IMR-90 (cell line): ENCODE measurements around the gene RNASE7. TPM values are rescaled to one million over a fixed set of nuclear protein-coding genes. Genes with fewer than 3 reads are reported as not detected.

Experiments
- ATAC-seq: fragments of 200-7000 bp; cut with Tn5 transposase; 2 replicates; pipeline ENCODE4 v1.9.1; 2020; ENCODE audit warnings: low read depth, mild to moderate bottlenecking, moderate library complexity
- BruUV-seq: library from RNA; stranded (reverse); fragments of 400-500 nt; replicated peaks from 2 replicates; lab custom pipeline; 2021; lab: Mats Ljungman, UMichigan
- CTCF ChIA-PET: fragments of 300-600 bp; formaldehyde crosslinking; extraction: SDS; loops from one replicate; lab custom pipeline; 2021; ENCODE audit warnings: antibody characterized with exemption; lab: Yijun Ruan, JAX
- POLR2A ChIA-PET: fragments of 300-600 bp; sonication (Branson Sonifier 250); formaldehyde crosslinking; loops from one replicate; lab custom pipeline; 2022; ENCODE audit warnings: antibody characterized with exemption; ENCODE audit not compliant: unreplicated experiment; lab: Charles Lee
- DNase-seq: peaks from one replicate; pipeline ENCODE4 v3.0.0; 2013
- H2AFZ ChIP-seq: replicated peaks from 2 replicates; pipeline ENCODE3; 2013; ENCODE audit warnings: low read length, mild to moderate bottlenecking; ENCODE audit not compliant: poor library complexity
- H2AK5ac ChIP-seq: 2 replicates; pipeline ENCODE4 v1.6.1; 2013; ENCODE audit warnings: low read depth, low read length, inconsistent platforms
- H2AK9ac ChIP-seq: replicated peaks from 2 replicates; pipeline ENCODE3; 2013; ENCODE audit warnings: mild to moderate bottlenecking, low read depth, low read length, moderate library complexity; ENCODE audit not compliant: poor library complexity
- H2BK120ac ChIP-seq: 2 replicates; pipeline ENCODE4 v1.6.1; 2013; ENCODE audit warnings: low read depth, low read length, inconsistent platforms
- H2BK15ac ChIP-seq: 3 replicates; pipeline ENCODE4 v1.6.1; 2013; ENCODE audit warnings: low read depth, low read length, inconsistent platforms
- H2BK20ac ChIP-seq: 2 replicates; pipeline ENCODE4 v1.6.1; 2013; ENCODE audit warnings: low read depth, mild to moderate bottlenecking, inconsistent platforms, low read length, moderate library complexity
- H2BK5ac ChIP-seq: 2 replicates; pipeline ENCODE4 v1.6.1; 2013; ENCODE audit warnings: mild to moderate bottlenecking, low read depth, low read length, inconsistent platforms; ENCODE audit not compliant: poor library complexity, severe bottlenecking
- H3K14ac ChIP-seq: replicated peaks from 2 replicates; pipeline ENCODE4 v1.6.1; 2013; ENCODE audit warnings: low read depth, low read length, inconsistent platforms
- H3K18ac ChIP-seq: 2 replicates; pipeline ENCODE4 v1.6.1; 2013; ENCODE audit warnings: low read depth, low read length, control low read depth
- H3K23ac ChIP-seq: 2 replicates; pipeline ENCODE4 v1.6.1; 2013; ENCODE audit warnings: low read depth, low read length, inconsistent platforms
- H3K27ac ChIP-seq: 2 replicates; pipeline ENCODE4 v1.5.1; 2013; ENCODE audit warnings: mild to moderate bottlenecking, control low read depth, low read length; ENCODE audit not compliant: insufficient read depth
- H3K27me3 ChIP-seq: 2 replicates; pipeline ENCODE4 v1.6.1; 2013; ENCODE audit warnings: low read length; ENCODE audit not compliant: control insufficient read depth, insufficient read depth
- H3K36me3 ChIP-seq: 2 replicates; pipeline ENCODE4 v1.6.1; 2013; ENCODE audit warnings: low read length, mixed read lengths; ENCODE audit not compliant: control insufficient read depth, insufficient read depth
- H3K4ac ChIP-seq: 2 replicates; pipeline ENCODE4 v1.6.1; 2013; ENCODE audit warnings: low read depth, low read length, inconsistent platforms
- H3K4me1 ChIP-seq: 2 replicates; pipeline ENCODE4 v1.6.1; 2013; ENCODE audit warnings: low read length, mixed read lengths; ENCODE audit not compliant: control insufficient read depth, insufficient read depth
- H3K4me2 ChIP-seq: 2 replicates; pipeline ENCODE4 v1.6.1; 2013; ENCODE audit warnings: low read depth, mild to moderate bottlenecking, control low read depth, low read length, moderate library complexity
- H3K4me3 ChIP-seq: 2 replicates; pipeline ENCODE4 v1.5.1; 2013; ENCODE audit warnings: low read depth, mild to moderate bottlenecking, control low read depth, low read length, moderate library complexity; ENCODE audit not compliant: insufficient read depth
- H3K56ac ChIP-seq: 2 replicates; pipeline ENCODE4 v1.6.1; 2013; ENCODE audit warnings: low read length, inconsistent platforms; ENCODE audit not compliant: insufficient read depth; ENCODE audit errors: extremely low read depth
- H3K79me1 ChIP-seq, 2 experiments: 2 replicates each; pipeline ENCODE4 v1.6.1; 2013; ENCODE audit warnings: low read length in 2 of 2, inconsistent platforms in 1 of 2, low read depth in 1 of 2
- H3K9ac ChIP-seq: 2 replicates; pipeline ENCODE4 v1.6.1; 2013; ENCODE audit warnings: low read depth, low read length, control low read depth
- H3K9me1 ChIP-seq: 2 replicates; pipeline ENCODE4 v1.6.1; 2013; ENCODE audit warnings: low read length, inconsistent platforms; ENCODE audit not compliant: insufficient read depth
- H3K9me3 ChIP-seq: 2 replicates; pipeline ENCODE4 v1.6.1; 2013; ENCODE audit warnings: low read length; ENCODE audit not compliant: control insufficient read depth, insufficient read depth
- H4K20me1 ChIP-seq: 2 replicates; pipeline ENCODE4 v1.6.1; 2013; ENCODE audit warnings: low read length, inconsistent platforms; ENCODE audit not compliant: insufficient read depth
- H4K5ac ChIP-seq: 2 replicates; pipeline ENCODE4 v1.6.1; 2013; ENCODE audit warnings: mild to moderate bottlenecking, low read depth, low read length, control low read depth
- H4K8ac ChIP-seq, 2 experiments: 2 replicates each; pipeline ENCODE4 v1.6.1; 2013; ENCODE audit warnings: low read depth in 2 of 2, low read length in 2 of 2, control low read depth in 1 of 2, inconsistent platforms in 1 of 2
- H4K91ac ChIP-seq: 2 replicates; pipeline ENCODE4 v1.6.1; 2013; ENCODE audit warnings: low read depth, low read length, inconsistent platforms; ENCODE audit not compliant: insufficient read depth
- BHLHE40 ChIP-seq: fragments of 150-350 bp; IDR thresholded peaks from 2 replicates; pipeline ENCODE4 v1.6.1; 2016; ENCODE audit warnings: mild to moderate bottlenecking, low read depth, low read length
- CEBPB ChIP-seq: IDR thresholded peaks from 2 replicates; pipeline ENCODE4 v1.6.1; 2012; ENCODE audit warnings: low read depth, low read length, improper control_type of control experiment
- RFX5 ChIP-seq: IDR thresholded peaks from 2 replicates; pipeline ENCODE4 v1.8.0; 2012; ENCODE audit warnings: low read depth, mild to moderate bottlenecking, low read length, moderate library complexity
- WGBS, 2 experiments: methylation state at CpG; one replicate each; pipeline versions ENCODE4 v1.1.5 to v1.1.7; 2013; ENCODE audit warnings: missing lambda C conversion rate in 2 of 2; ENCODE audit not compliant: insufficient read length in 1 of 2; ENCODE audit errors: extremely low coverage in 2 of 2; 5-methylcytosine and 5-hydroxymethylcytosine counted together
- dilution Hi-C: fragments of 300-500 bp; cut with HindIII; formaldehyde crosslinking; loops from one replicate; pipeline ENCODE4 v1.14.3; 2018; ENCODE audit warnings: low sequenced_read_pairs; ENCODE audit not compliant: unreplicated experiment
- in situ Hi-C: fragments of 300-500 bp; cut with MboI; formaldehyde crosslinking; loops from 3 replicates; pipeline ENCODE4 v1.14.3; 2019; ENCODE audit warnings: low sequenced_read_pairs, inconsistent platforms, mixed read lengths
- intact Hi-C: fragments of 100-400 bp; cut with micrococcal nuclease; formaldehyde crosslinking; loops from 2 replicates; pipeline ENCODE4 v1.10.0; 2022
- polyA plus RNA-seq, 3 experiments: library from polyadenylated mRNA; depleted of rRNA; stranded (reverse); fragments of >200 nt; gene quantifications; 2 replicates each; pipeline ENCODE4 v1.2.3, GENCODE V29; 2012; ENCODE audit warnings: low replicate concordance in 1 of 3
- total RNA-seq: library from RNA; depleted of rRNA; stranded (reverse); fragments of >200 nt; gene quantifications from 2 replicates; pipeline ENCODE4 v1.2.3, GENCODE V29; 2012

RNASE7 gene
- total and polyA plus RNA-seq, 2 of the 4 experiments (the other 2 are of a cell fraction) = not detected

DNA sequence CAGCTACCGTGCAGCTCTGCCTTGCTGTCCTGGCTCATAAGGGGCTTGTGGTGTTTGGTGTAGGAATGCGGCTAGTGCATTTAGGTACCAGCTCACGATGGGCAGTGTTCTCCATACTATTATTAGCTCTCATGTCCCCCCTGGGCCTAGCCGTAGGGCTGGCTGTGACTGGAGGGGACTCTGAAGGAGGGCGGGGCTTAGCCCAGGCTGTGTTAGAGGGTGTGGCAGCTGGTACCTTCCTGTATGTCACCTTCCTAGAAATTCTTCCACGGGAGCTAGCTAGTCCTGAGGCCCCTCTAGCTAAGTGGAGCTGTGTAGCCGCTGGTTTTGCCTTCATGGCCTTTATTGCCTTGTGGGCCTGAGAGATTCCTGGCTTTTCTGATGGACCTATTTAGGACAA, 40.9 kb upstream of the RNASE7 start:
- intact Hi-C loops = no loop called here
- TF ChIP-seq CEBPB (no peak), RFX5 (no peak), BHLHE40 (no peak)
- Histone ChIP-seq H3K9ac (no peak overlapping the region), H3K4me1 (peaks cover 3% of the 10 kb centered on the region), H3K23ac (no peak overlapping the region), H3K27ac (no peak overlapping the region), H2BK5ac (no peak overlapping the region), H3K56ac (no peak overlapping the region), H3K79me1 (no peaks in the 10 kb centered on the region), H3K9me1 (no peaks in the 10 kb centered on the region), H3K9me3 (no peaks in the 10 kb centered on the region), H2BK120ac (no peak overlapping the region), H3K4ac (no peak overlapping the region), H3K4me2 (no peak overlapping the region), H4K8ac (no peak overlapping the region), H4K5ac (no peak overlapping the region), H3K36me3 (peaks cover 4% of the 10 kb centered on the region), H3K14ac (no peak overlapping the region), H2AK9ac (no peak overlapping the region), H2AK5ac (no peak overlapping the region), H3K27me3 (peaks cover 5% of the 10 kb centered on the region), H3K4me3 (no peak overlapping the region), H4K91ac (no peak overlapping the region), H2AFZ (no peak overlapping the region), H2BK20ac (no peak overlapping the region), H3K18ac (no peak overlapping the region), H2BK15ac (no peak overlapping the region), H4K20me1 (no peaks in the 10 kb centered on the region)
- no TSS peak for BruUV-seq
- in situ Hi-C loops = no loop called here
- no CpG with 5 or more reads among the region's 7 CpGs for WGBS, 2 experiments
- no peak for DNase-seq
- POLR2A ChIA-PET = no interaction called here
- CTCF ChIA-PET = interaction anchor here (1.4 kb wide), 1 partner anchor 13 kb away, joined by 6 read pairs; no protein-coding TSS in a partner anchor
- no peak for ATAC-seq
- dilution Hi-C loops = no loop called here
